Mesothelial cell of epicardium (in vitro differentiated cells): ENCODE measurements around the gene SBK3. TPM values are rescaled to one million over a fixed set of nuclear protein-coding genes. Genes with fewer than 3 reads are reported as not detected.

Source experiments
- DNase-seq, 2 experiments: peaks; one replicate each; pipeline ENCODE4 v3.0.0; 2021; ENCODE audit warnings: low spot score in 2 of 2; ENCODE audit not compliant: unreplicated experiment in 2 of 2
- H3K27ac Mint-ChIP-seq: 2 replicates; pipeline ENCODE4 v1.8.0; 2021; ENCODE audit warnings: mixed read lengths
- H3K27me3 Mint-ChIP-seq: 2 replicates; pipeline ENCODE4 v1.8.0; 2021; ENCODE audit warnings: low read depth, mixed read lengths
- H3K36me3 Mint-ChIP-seq: 2 replicates; pipeline ENCODE4 v1.8.0; 2021; ENCODE audit warnings: mixed read lengths
- H3K4me1 Mint-ChIP-seq: 2 replicates; pipeline ENCODE4 v1.8.0; 2021; ENCODE audit warnings: mixed read lengths
- H3K4me3 Mint-ChIP-seq: 2 replicates; pipeline ENCODE4 v1.8.0; 2021; ENCODE audit warnings: mild to moderate bottlenecking, moderate library complexity, mixed read lengths
- H3K9me3 Mint-ChIP-seq: 2 replicates; pipeline ENCODE4 v1.8.0; 2021; ENCODE audit warnings: mixed read lengths
- CTCF ChIP-seq: fragments of 200-600 bp; sonication (generic); IDR thresholded peaks from one replicate; pipeline ENCODE4 v1.5.0; 2021; ENCODE audit warnings: antibody characterized with exemption; ENCODE audit not compliant: unreplicated experiment
- total RNA-seq: library from RNA; stranded (reverse); gene quantifications from 3 replicates; pipeline ENCODE4 v1.2.1, GENCODE V29; 2021

SBK3 gene
- total RNA-seq, 1 donor from 2014 or later: not detected

- Mint-ChIP-seq H3K9me3 (no peaks in the 10 kb centered on the region), H3K4me3 (no peak overlapping the region), H3K4me1 (peaks cover 14% of the 10 kb centered on the region), H3K36me3 (no peaks in the 10 kb centered on the region), H3K27ac (no peak overlapping the region), H3K27me3 (no peaks in the 10 kb centered on the region)
- no peak for DNase-seq
- TF ChIP-seq CTCF: no peak
Observed at GRCh38 chr19:55493645-55494171, 51.6 kb downstream of the SBK3 start.

- no peak for DNase-seq
- Mint-ChIP-seq H3K27me3 (no peaks in the 10 kb centered on the region), H3K4me1 (peaks cover 13% of the 10 kb centered on the region), H3K27ac (no peak overlapping the region), H3K36me3 (no peaks in the 10 kb centered on the region), H3K4me3 (no peak overlapping the region), H3K9me3 (no peaks in the 10 kb centered on the region)
- TF ChIP-seq CTCF: no peak
Observed at GRCh38 chr19:55493052-55493644, 52.2 kb downstream of the SBK3 start.

GRCh38 chr19:55492362-55492944 is 52.9 kb downstream of the SBK3 start:
- no peak for TF ChIP-seq CTCF
- Mint-ChIP-seq H3K9me3 (no peaks in the 10 kb centered on the region), H3K27ac (peak overlapping the region; percentile 44), H3K36me3 (no peaks in the 10 kb centered on the region), H3K4me1 (peaks cover 14% of the 10 kb centered on the region), H3K27me3 (no peaks in the 10 kb centered on the region), H3K4me3 (no peak overlapping the region)
- DNase-seq: no peak

GRCh38 chr19:55491546-55492360 is 53.6 kb downstream of the SBK3 start:
- no peak for TF ChIP-seq CTCF
- Mint-ChIP-seq H3K27me3 (no peaks in the 10 kb centered on the region), H3K36me3 (no peaks in the 10 kb centered on the region), H3K9me3 (no peaks in the 10 kb centered on the region), H3K4me1 (peaks cover 21% of the 10 kb centered on the region), H3K4me3 (no peak overlapping the region), H3K27ac (peak overlapping the region; percentile 44)
- no peak for DNase-seq

Other genes with a start within 250 kb of the SBK3 start
- gene TMEM150B, start 220.2 kb downstream of the SBK3 start, total RNA-seq: not detected in 3 replicates
- gene KMT5C, start 205.7 kb downstream of the SBK3 start, total RNA-seq: 51.3 to 54.0 TPM (median 51.9 TPM) in 3 replicates
- 7.3 to 11.5 TPM (median 7.3 TPM) in 3 replicates for gene COX6B2, start 190.8 kb downstream of the SBK3 start, total RNA-seq
- 0.13 to 0.34 TPM (median 0.27 TPM) in 3 replicates for gene GARIN5B, start 182.3 kb downstream of the SBK3 start, total RNA-seq
- 10.0 to 12.9 TPM (median 11.6 TPM) in 3 replicates for gene IL11, start 175.1 kb downstream of the SBK3 start, total RNA-seq
- 2.2 to 2.4 TPM (median 2.4 TPM) in 3 replicates for gene TMEM190, start 168.7 kb downstream of the SBK3 start, total RNA-seq
- gene TMEM238, start 161.3 kb downstream of the SBK3 start, total RNA-seq: 2.3 to 2.9 TPM (median 2.3 TPM) in 3 replicates
- gene RPL28, start 159.6 kb downstream of the SBK3 start, total RNA-seq: 1,773 to 1,819 TPM (median 1,790 TPM) in 3 replicates
- 65.3 to 77.0 TPM (median 73.2 TPM) in 3 replicates for gene UBE2S, start 137.8 kb downstream of the SBK3 start, total RNA-seq
- 0.04 TPM in 1 of 3 replicates, not detected in the others for gene SHISA7, start 102.2 kb downstream of the SBK3 start, total RNA-seq
- 35.0 to 39.2 TPM (median 38.6 TPM) in 3 replicates for gene ISOC2, start 83.9 kb downstream of the SBK3 start, total RNA-seq
- not detected in 3 replicates for gene C19orf85, start 80.8 kb downstream of the SBK3 start, total RNA-seq
- 19.0 to 23.1 TPM (median 22.0 TPM) in 3 replicates for gene ZNF628, start 68.9 kb downstream of the SBK3 start, total RNA-seq
- 52.6 to 54.4 TPM (median 53.1 TPM) in 3 replicates for gene NAT14, start 60.4 kb downstream of the SBK3 start, total RNA-seq
- 7.0 to 8.5 TPM (median 7.8 TPM) in 3 replicates for gene SSC5D, start 57.1 kb downstream of the SBK3 start, total RNA-seq
- gene SBK2, start 8.4 kb downstream of the SBK3 start, total RNA-seq: 0.33 to 0.97 TPM (median 0.56 TPM) in 3 replicates
- gene ZNF579, start 35.3 kb upstream of the SBK3 start, total RNA-seq: 35.0 to 35.2 TPM (median 35.1 TPM) in 3 replicates
- gene FIZ1, start 54.0 kb upstream of the SBK3 start, total RNA-seq: 31.3 to 31.7 TPM (median 31.6 TPM) in 3 replicates
- 5.3 to 7.4 TPM (median 5.7 TPM) in 3 replicates for gene ZNF524, start 54.7 kb upstream of the SBK3 start, total RNA-seq
- gene ZNF865, start 60.1 kb upstream of the SBK3 start, total RNA-seq: 18.7 to 21.4 TPM (median 21.2 TPM) in 3 replicates
- gene ZNF784, start 79.0 kb upstream of the SBK3 start, total RNA-seq: 12.8 to 13.7 TPM (median 12.9 TPM) in 3 replicates
- gene ZNF580, start 95.5 kb upstream of the SBK3 start, total RNA-seq: 49.6 to 53.9 TPM (median 50.9 TPM) in 3 replicates
- gene ZNF581, start 98.1 kb upstream of the SBK3 start, total RNA-seq: 42.6 to 47.0 TPM (median 46.9 TPM) in 3 replicates
- gene CCDC106, start 102.7 kb upstream of the SBK3 start, total RNA-seq: 20.8 to 24.0 TPM (median 23.6 TPM) in 3 replicates
- gene U2AF2, start 109.5 kb upstream of the SBK3 start, total RNA-seq: 226 to 245 TPM (median 230 TPM) in 3 replicates
- gene EPN1, start 129.7 kb upstream of the SBK3 start, total RNA-seq: 99.6 to 104 TPM (median 102 TPM) in 3 replicates
- not detected in 3 replicates for gene NLRP9, start 192.9 kb upstream of the SBK3 start, total RNA-seq
- not detected in 3 replicates for gene RFPL4A, start 213.6 kb upstream of the SBK3 start, total RNA-seq
- gene RFPL4AL1, start 223.6 kb upstream of the SBK3 start, total RNA-seq: not detected in 3 replicates